ENCODE measurements around the gene TSPAN32. TPM values are rescaled to one million over a fixed set of nuclear protein-coding genes. Genes with fewer than 3 reads are reported as not detected.

TSPAN32 gene
- total and polyA plus RNA-seq, 2 donors (not counting 1 experiment from before 2014, with no cell fraction given), result 0.17 TPM; not detected in 1

DNA sequence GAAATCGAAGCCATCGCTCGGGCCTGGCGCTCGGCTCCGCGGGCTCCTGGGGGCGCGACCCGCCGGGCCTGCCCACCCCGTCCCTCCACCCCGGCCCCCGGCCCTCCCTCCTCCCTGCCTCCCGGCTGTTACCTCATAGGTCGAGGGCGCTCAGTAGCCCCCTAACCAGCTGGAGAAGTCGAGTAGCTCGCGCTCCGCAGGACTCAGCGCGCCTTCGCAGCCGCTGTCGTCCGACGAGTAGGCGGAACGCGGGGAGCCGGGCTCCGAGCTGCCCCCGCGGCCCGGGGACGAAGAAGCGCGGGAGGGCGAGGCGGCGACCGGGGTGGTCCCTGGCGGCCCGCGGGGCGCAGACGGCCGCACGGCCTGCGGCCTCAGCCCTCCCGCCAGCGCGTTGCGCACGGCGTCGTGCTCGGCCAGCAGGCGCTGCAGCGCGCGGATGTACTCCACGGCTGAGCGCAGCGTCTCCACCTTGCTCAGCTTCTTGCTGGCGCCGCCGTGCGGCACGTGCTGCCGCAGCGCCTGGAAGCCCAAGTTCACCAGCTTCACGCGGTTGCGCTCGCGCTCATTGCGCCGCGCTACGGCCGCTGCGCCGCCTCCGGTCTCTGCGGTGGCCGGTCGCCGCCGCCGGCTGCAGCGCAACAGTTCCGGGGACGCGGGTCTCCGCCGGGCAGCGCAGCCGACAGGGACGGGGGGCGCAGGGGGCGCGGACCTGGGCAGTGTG is 32.1 kb upstream of the TSPAN32 start:
- DNase-seq (ENCODE audit: low read depth in 2 of 2), result peak; percentile 57 to 68
- Histone ChIP-seq H3K27ac (ENCODE audit: insufficient read depth, low read length) (no peak overlapping the region), H4K20me1 (ENCODE audit: control insufficient read depth, extremely low read depth, insufficient read depth, low read length) (no peaks in the 10 kb centered on the region), H3K27me3 (ENCODE audit: control insufficient read depth, insufficient read depth, low read length) (peaks cover 8% of the 10 kb centered on the region), H3K36me3 (ENCODE audit: control insufficient read depth, insufficient read depth, low read length) (no peaks in the 10 kb centered on the region), H3K4me1 (ENCODE audit: control insufficient read depth, extremely low read depth, insufficient read depth, low read length) (no peaks in the 10 kb centered on the region), H3K9ac (ENCODE audit: insufficient read depth, low read length) (no peak overlapping the region), H3K4me3 (replicated peaks in 1 of 4; ENCODE audit: control extremely low read depth in 1 of 4, insufficient read depth in 1 of 4, low read depth in 3 of 4, low read length in 4 of 4) (no peak overlapping the region), H2AFZ (ENCODE audit: low read length) (no peak overlapping the region), H3K9me3 (ENCODE audit: control insufficient read depth, insufficient read depth, low read depth, low read length) (no peaks in the 10 kb centered on the region), H3K4me2 (ENCODE audit: extremely low read depth, insufficient read depth, low read length) (no peak overlapping the region), H3K79me2 (ENCODE audit: control insufficient read depth, insufficient read depth, low read length) (no peaks in the 10 kb centered on the region)
- TF ChIP-seq, protein P1, sequence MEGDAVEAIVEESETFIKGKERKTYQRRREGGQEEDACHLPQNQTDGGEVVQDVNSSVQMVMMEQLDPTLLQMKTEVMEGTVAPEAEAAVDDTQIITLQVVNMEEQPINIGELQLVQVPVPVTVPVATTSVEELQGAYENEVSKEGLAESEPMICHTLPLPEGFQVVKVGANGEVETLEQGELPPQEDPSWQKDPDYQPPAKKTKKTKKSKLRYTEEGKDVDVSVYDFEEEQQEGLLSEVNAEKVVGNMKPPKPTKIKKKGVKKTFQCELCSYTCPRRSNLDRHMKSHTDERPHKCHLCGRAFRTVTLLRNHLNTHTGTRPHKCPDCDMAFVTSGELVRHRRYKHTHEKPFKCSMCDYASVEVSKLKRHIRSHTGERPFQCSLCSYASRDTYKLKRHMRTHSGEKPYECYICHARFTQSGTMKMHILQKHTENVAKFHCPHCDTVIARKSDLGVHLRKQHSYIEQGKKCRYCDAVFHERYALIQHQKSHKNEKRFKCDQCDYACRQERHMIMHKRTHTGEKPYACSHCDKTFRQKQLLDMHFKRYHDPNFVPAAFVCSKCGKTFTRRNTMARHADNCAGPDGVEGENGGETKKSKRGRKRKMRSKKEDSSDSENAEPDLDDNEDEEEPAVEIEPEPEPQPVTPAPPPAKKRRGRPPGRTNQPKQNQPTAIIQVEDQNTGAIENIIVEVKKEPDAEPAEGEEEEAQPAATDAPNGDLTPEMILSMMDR (conservative IDR thresholded peaks at IDR 0.05 in 1 of 2, IDR thresholded peaks at IDR 0.05 in 1 of 2; ENCODE audit: low read depth in 1 of 2, low read length in 2 of 2), result no peak
- TF ChIP-seq EZH2 (IDR thresholded peaks at IDR 0.05; ENCODE audit: low read length, missing control alignments), result no peak

GRCh38 chr11:2270322-2271076 is 31.3 kb upstream of the TSPAN32 start, which contains the start of gene ASCL2:
ASCL2 (minus strand) TSS chr11:2270588; CDS start chr11:2270332, 256 bp downstream.
- Histone ChIP-seq H3K4me3 (replicated peaks in 1 of 4; ENCODE audit: control extremely low read depth in 1 of 4, insufficient read depth in 1 of 4, low read depth in 3 of 4, low read length in 4 of 4) (peak within 1 kb of the TSS in 1 of 4 experiments; percentile 34), H3K27ac (ENCODE audit: insufficient read depth, low read length) (no peak within 1 kb of the TSS), H3K36me3 (ENCODE audit: control insufficient read depth, insufficient read depth, low read length) (no peaks in the 10 kb centered on the region), H3K9ac (ENCODE audit: insufficient read depth, low read length) (no peak within 1 kb of the TSS), H2AFZ (ENCODE audit: low read length) (no peak within 1 kb of the TSS), H3K4me1 (ENCODE audit: control insufficient read depth, extremely low read depth, insufficient read depth, low read length) (no peaks in the 10 kb centered on the region), H4K20me1 (ENCODE audit: control insufficient read depth, extremely low read depth, insufficient read depth, low read length) (no peaks in the 10 kb centered on the region), H3K79me2 (ENCODE audit: control insufficient read depth, insufficient read depth, low read length) (no peaks in the 10 kb centered on the region), H3K27me3 (ENCODE audit: control insufficient read depth, insufficient read depth, low read length) (peaks cover 8% of the 10 kb centered on the region), H3K9me3 (ENCODE audit: control insufficient read depth, insufficient read depth, low read depth, low read length) (no peaks in the 10 kb centered on the region), H3K4me2 (ENCODE audit: extremely low read depth, insufficient read depth, low read length) (no peak within 1 kb of the TSS)
- DNase-seq (ENCODE audit: low read depth in 2 of 2), result no peak
- TF ChIP-seq EZH2 (IDR thresholded peaks at IDR 0.05; ENCODE audit: low read length, missing control alignments), result no peak

DNA sequence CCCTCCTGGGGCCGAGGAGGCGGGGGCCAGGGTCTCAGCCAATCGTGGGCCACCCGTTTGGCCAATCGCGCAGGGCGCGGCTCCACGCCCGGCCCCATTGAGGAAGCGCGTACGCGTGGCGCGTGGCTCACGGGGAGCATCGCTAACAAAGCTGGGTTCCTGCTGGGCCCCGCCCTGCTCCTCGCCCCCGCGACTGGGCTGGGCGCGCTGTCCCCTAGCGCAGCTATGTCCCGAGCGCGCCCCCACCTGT is 30.8 kb upstream of the TSPAN32 start:
- H3K4me1 ChIP-seq (ENCODE audit: control insufficient read depth, extremely low read depth, insufficient read depth, low read length), result no peaks in the 10 kb centered on the region
- H3K27me3 ChIP-seq (ENCODE audit: control insufficient read depth, insufficient read depth, low read length), result peaks cover 8% of the 10 kb centered on the region
- no peaks in the 10 kb centered on the region for H3K9me3 ChIP-seq (ENCODE audit: control insufficient read depth, insufficient read depth, low read depth, low read length)
- TF ChIP-seq, protein P1 (conservative IDR thresholded peaks at IDR 0.05 in 1 of 2, IDR thresholded peaks at IDR 0.05 in 1 of 2; ENCODE audit: low read depth in 1 of 2, low read length in 2 of 2), result no peak
- TF ChIP-seq EZH2 (IDR thresholded peaks at IDR 0.05; ENCODE audit: low read length, missing control alignments), result no peak
- H3K27ac ChIP-seq (ENCODE audit: insufficient read depth, low read length), result no peak overlapping the region
- no peak overlapping the region for H3K4me3 ChIP-seq (replicated peaks in 1 of 4; ENCODE audit: control extremely low read depth in 1 of 4, insufficient read depth in 1 of 4, low read depth in 3 of 4, low read length in 4 of 4)
- H3K4me2 ChIP-seq (ENCODE audit: extremely low read depth, insufficient read depth, low read length), result no peak overlapping the region
- no peaks in the 10 kb centered on the region for H3K79me2 ChIP-seq (ENCODE audit: control insufficient read depth, insufficient read depth, low read length)
- no peaks in the 10 kb centered on the region for H3K36me3 ChIP-seq (ENCODE audit: control insufficient read depth, insufficient read depth, low read length)
- DNase-seq (ENCODE audit: low read depth in 2 of 2), result no peak
- H2AFZ ChIP-seq (ENCODE audit: low read length), result no peak overlapping the region
- H3K9ac ChIP-seq (ENCODE audit: insufficient read depth, low read length), result no peak overlapping the region
- no peaks in the 10 kb centered on the region for H4K20me1 ChIP-seq (ENCODE audit: control insufficient read depth, extremely low read depth, insufficient read depth, low read length)

All from fibroblast of lung (primary cell).